Measurements from ENCODE around the gene GRK5.

GRCh38 chr10:119250641-119251314 lies 43.4 kb downstream of the GRK5 start:
- no peak for TF ChIP-seq CTCF (IDR thresholded peaks at IDR 0.05 in 4 of 5, conservative IDR thresholded peaks at IDR 0.05 in 1 of 5)
- no peak for TF ChIP-seq POLR2A (IDR thresholded peaks at IDR 0.05)
